Brain microvascular endothelial cell (primary cell): Measurements from ENCODE around the gene C4orf54.

ENCODE experiments used
- DNase-seq: peaks from one replicate; pipeline ENCODE4 v3.0.0-alpha.2; 2020
- H3K27ac ChIP-seq: fragments of 250-450 bp; sonication (Bioruptor Pico); 2 replicates; pipeline ENCODE4 v1.5.1; 2020; ENCODE audit warnings: mild to moderate bottlenecking, moderate library complexity
- H3K27me3 ChIP-seq: fragments of 250-450 bp; sonication (Bioruptor Pico); replicated peaks from 2 replicates; pipeline ENCODE4 v1.5.1; 2020; ENCODE audit warnings: mild to moderate bottlenecking
- H3K36me3 ChIP-seq: fragments of 250-450 bp; sonication (Bioruptor Pico); replicated peaks from 2 replicates; pipeline ENCODE4 v1.5.1; 2020; ENCODE audit warnings: mild to moderate bottlenecking
- H3K4me3 ChIP-seq: 2 replicates; pipeline ENCODE4 v1.5.1; 2011; ENCODE audit warnings: low read depth, mild to moderate bottlenecking, control low read depth, low read length, moderate library complexity
- CTCF ChIP-seq: IDR thresholded peaks from 2 replicates; pipeline ENCODE4 v1.5.1; 2011; ENCODE audit warnings: low read depth, mild to moderate bottlenecking, moderate library complexity, low read length, control low read depth, inconsistent platforms; ENCODE audit errors: missing control alignments
- in situ Hi-C: cut with HindIII; loops from 2 replicates; pipeline ENCODE4 v1.10.0; 2017; ENCODE audit warnings: low sequenced_read_pairs, low pct_ligation_motif_present

Gene C4orf54

GRCh38 chr4:99658666-99659065 is 1.0 kb upstream of the C4orf54 start:
- Histone ChIP-seq H3K36me3 (no peaks in the 10 kb centered on the region), H3K4me3 (no peak overlapping the region), H3K27ac (no peak overlapping the region), H3K27me3 (no peaks in the 10 kb centered on the region)
- no peak for DNase-seq
- no peak for TF ChIP-seq CTCF
- in situ Hi-C loops, result no loop called here

GRCh38 chr4:99655308-99656081 is 2.1 kb downstream of the C4orf54 start:
- H3K4me3 ChIP-seq, result no peak overlapping the region
- no peaks in the 10 kb centered on the region for H3K27me3 ChIP-seq
- in situ Hi-C loops, result no loop called here
- DNase-seq, result peak; percentile 14
- TF ChIP-seq CTCF, result no peak
- no peak overlapping the region for H3K27ac ChIP-seq
- no peaks in the 10 kb centered on the region for H3K36me3 ChIP-seq

- no peaks in the 10 kb centered on the region for H3K36me3 ChIP-seq
- no peak for TF ChIP-seq CTCF
- in situ Hi-C loops, result no loop called here
- H3K4me3 ChIP-seq, result no peak overlapping the region
- no peak overlapping the region for H3K27ac ChIP-seq
- no peak for DNase-seq
- H3K27me3 ChIP-seq, result no peaks in the 10 kb centered on the region
Measured at GRCh38 chr4:99654361-99654761, 3.3 kb downstream of the C4orf54 start.

- H3K27ac ChIP-seq, result no peak overlapping the region
- in situ Hi-C loops, result no loop called here
Measured at GRCh38 chr4:99653916-99654315, 3.7 kb downstream of the C4orf54 start.

GRCh38 chr4:99652596-99653436 is 4.8 kb downstream of the C4orf54 start:
- H3K27me3 ChIP-seq, result no peaks in the 10 kb centered on the region
- TF ChIP-seq CTCF, result no peak
- no peak overlapping the region for H3K27ac ChIP-seq
- no peak overlapping the region for H3K4me3 ChIP-seq
- H3K36me3 ChIP-seq, result no peaks in the 10 kb centered on the region
- DNase-seq, result no peak
- in situ Hi-C loops, result no loop called here

More at GRCh38 chr4:99653916-99654315, 3.7 kb downstream of the C4orf54 start:
- H3K36me3 ChIP-seq, result no peaks in the 10 kb centered on the region
- no peaks in the 10 kb centered on the region for H3K27me3 ChIP-seq
- no peak for DNase-seq
- no peak for TF ChIP-seq CTCF
- H3K4me3 ChIP-seq, result no peak overlapping the region
